ENCODE measurements around the gene CCNJ.
"Not testable (repeated sequence)": the region's sequence is repeated elsewhere in the genome, so short reads cannot be mapped to it uniquely, and the experiment has no call there.

CCNJ gene, protein sequence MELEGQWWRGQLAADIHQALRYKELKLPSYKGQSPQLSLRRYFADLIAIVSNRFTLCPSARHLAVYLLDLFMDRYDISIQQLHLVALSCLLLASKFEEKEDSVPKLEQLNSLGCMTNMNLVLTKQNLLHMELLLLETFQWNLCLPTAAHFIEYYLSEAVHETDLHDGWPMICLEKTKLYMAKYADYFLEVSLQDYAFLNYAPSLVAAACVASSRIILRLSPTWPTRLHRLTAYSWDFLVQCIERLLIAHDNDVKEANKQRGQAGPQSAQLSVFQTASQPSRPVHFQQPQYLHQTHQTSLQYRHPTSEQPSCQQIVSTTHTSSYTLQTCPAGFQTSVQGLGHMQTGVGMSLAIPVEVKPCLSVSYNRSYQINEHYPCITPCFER

DNA sequence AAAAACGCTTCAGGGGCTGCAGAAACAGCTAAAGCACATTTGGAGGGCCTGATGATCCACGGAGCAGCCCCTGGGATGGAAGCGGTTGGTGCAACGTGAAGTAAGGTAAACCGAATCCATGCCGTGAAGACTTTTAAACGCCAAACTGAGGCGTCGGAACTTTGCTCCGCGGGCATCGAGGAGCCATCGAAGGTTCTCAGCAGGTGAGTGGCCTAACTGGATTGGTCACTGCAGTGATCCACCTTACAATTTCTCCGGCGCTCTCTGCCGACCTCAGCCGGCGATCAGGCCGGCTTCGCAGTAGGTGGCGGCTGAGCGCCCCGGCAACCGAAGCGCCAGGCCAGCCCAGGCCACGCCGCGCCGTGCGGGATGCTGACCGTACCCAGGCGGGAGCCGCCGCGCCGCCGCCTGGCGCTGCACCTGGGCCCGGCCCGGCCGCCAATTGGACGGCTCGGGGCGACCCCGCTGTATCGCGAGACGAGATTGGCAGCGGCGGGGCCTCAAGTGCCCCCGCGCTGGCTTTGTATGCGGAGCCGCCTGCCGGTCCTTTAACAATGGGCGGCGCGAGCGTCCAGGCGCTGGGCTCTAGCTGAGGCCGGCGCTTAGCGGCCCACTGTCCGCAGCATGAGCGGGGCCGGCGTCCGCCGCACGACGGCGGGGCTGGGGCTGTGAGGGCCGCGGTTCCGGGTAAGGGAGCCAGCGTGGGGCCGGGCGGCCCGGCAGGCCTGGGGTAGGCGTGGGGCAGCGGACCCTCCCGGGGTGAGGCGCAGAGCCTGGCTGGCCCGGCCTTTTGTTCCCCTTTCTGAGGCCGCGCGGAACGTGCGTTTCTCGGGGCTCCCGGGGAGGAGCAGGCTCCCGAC lies at the start of gene CCNJ:
TSS of gene CCNJ (plus strand) at position 551 of the 860 bp plus-strand sequence. CDS start 811 bp downstream, outside the sequence.
- Histone ChIP-seq H3K27ac (no peak within 1 kb of the TSS), H3K4me3 (peak within 1 kb of the TSS; percentile 82), H3K9ac (ENCODE audit: insufficient read length) (peak within 1 kb of the TSS; percentile 89), H3K36me3 (ENCODE audit: insufficient read depth, low read length) (peaks cover 11% of the 10 kb centered on the region), H3K9me3 (ENCODE audit: low read depth, low read length) (no peaks in the 10 kb centered on the region)
- no peak for TF ChIP-seq FOXP2 (optimal IDR thresholded peaks at IDR 0.05; ENCODE audit: control extremely low read depth, extremely low read length, insufficient read depth)
- no peak for TF ChIP-seq EZH2 (IDR thresholded peaks at IDR 0.05)
- peak; percentile 61; the same call in 1 of the 2 replicates for TF ChIP-seq POLR2AphosphoS5 (IDR thresholded peaks at IDR 0.05; ENCODE audit: borderline replicate concordance, low read depth, low read length)
- DNase-seq (ENCODE audit: low read depth, low spot score): no peak

DNA sequence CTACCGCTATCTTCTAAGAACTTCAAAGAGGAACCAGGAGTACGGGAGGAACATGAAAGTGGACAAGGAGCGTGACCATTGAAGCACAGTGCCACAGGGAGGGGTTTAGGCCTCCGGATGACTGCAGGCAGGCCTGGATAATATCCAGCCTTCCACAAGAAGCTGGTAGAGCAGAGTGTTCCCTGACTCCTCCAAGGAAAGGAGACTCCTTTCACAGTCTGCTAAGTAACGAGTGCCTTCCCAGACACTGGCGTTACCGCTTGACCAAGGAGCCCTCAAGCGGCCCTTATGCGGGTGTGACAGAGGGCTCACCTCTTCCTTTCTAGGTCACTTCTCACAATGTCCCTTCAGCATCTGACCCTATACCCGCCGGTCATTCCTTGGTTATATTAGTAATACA lies 49.0 kb upstream of the CCNJ start:
- not testable (repeated sequence) for H3K36me3 ChIP-seq (ENCODE audit: insufficient read depth, low read length); H3K4me3 ChIP-seq; H3K9me3 ChIP-seq (ENCODE audit: low read depth, low read length); H3K9ac ChIP-seq (ENCODE audit: insufficient read length); DNase-seq (ENCODE audit: low read depth, low spot score); H3K27ac ChIP-seq

DNA sequence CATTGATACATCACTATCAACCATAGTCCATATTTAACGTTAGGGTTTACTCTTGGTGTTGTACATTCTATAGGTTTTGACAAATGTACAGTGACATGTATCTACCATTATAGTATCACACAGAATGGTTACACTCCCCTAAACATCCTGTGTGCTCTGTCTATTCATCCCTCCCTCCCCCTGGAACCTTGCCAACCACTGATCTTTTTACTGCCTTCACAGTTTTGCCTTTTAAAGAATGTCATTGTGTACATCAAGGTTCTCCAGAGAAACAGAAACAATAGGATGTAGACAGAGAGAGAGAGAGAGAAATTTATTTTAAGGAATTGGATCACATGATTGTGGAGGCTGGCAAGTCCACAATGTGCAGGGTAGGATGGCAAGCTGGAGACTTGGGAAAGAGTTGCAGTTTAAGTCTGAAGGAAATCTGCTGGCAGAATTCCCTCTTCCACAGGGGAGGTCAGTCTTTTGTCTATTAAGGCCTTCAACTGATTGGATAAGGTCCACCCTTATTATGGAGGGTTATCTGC lies 45.1 kb upstream of the CCNJ start:
- H3K9ac ChIP-seq (ENCODE audit: insufficient read length): no peak overlapping the region
- H3K9me3 ChIP-seq (ENCODE audit: low read depth, low read length): no peaks in the 10 kb centered on the region
- no peak overlapping the region for H3K4me3 ChIP-seq
- no peaks in the 10 kb centered on the region for H3K36me3 ChIP-seq (ENCODE audit: insufficient read depth, low read length)
- DNase-seq (ENCODE audit: low read depth, low spot score): no peak
- TF ChIP-seq FOXP2 (optimal IDR thresholded peaks at IDR 0.05; ENCODE audit: control extremely low read depth, extremely low read length, insufficient read depth): no peak
- TF ChIP-seq POLR2AphosphoS5 (IDR thresholded peaks at IDR 0.05; ENCODE audit: borderline replicate concordance, low read depth, low read length): no peak
- no peak overlapping the region for H3K27ac ChIP-seq

DNA sequence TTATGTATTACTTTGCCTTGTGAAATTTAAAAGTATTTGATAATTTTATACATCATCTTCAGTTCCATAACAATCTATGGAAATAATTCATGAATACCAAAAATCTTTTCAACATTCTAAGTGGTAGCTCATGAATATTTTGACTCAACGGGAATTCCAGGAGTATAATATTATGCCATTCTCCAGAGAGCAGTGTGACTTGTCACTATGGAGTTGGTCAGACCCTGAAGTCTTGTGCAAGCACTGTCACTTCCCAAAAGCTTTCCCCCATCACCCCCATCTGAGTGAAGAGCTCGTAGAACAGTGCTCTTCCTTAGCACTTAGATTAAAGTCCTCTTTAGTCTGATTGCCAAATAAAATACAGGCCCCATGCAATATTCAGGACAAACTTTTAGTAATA lies 29.4 kb upstream of the CCNJ start:
- no peak for TF ChIP-seq EZH2 (IDR thresholded peaks at IDR 0.05)
- TF ChIP-seq POLR2AphosphoS5 (IDR thresholded peaks at IDR 0.05; ENCODE audit: borderline replicate concordance, low read depth, low read length): no peak
- no peak for TF ChIP-seq FOXP2 (optimal IDR thresholded peaks at IDR 0.05; ENCODE audit: control extremely low read depth, extremely low read length, insufficient read depth)
- no peaks in the 10 kb centered on the region for H3K9me3 ChIP-seq (ENCODE audit: low read depth, low read length)
- no peak overlapping the region for H3K4me3 ChIP-seq
- no peak overlapping the region for H3K27ac ChIP-seq
- DNase-seq (ENCODE audit: low read depth, low spot score): no peak
- H3K36me3 ChIP-seq (ENCODE audit: insufficient read depth, low read length): no peaks in the 10 kb centered on the region
- H3K9ac ChIP-seq (ENCODE audit: insufficient read length): no peak overlapping the region

DNA sequence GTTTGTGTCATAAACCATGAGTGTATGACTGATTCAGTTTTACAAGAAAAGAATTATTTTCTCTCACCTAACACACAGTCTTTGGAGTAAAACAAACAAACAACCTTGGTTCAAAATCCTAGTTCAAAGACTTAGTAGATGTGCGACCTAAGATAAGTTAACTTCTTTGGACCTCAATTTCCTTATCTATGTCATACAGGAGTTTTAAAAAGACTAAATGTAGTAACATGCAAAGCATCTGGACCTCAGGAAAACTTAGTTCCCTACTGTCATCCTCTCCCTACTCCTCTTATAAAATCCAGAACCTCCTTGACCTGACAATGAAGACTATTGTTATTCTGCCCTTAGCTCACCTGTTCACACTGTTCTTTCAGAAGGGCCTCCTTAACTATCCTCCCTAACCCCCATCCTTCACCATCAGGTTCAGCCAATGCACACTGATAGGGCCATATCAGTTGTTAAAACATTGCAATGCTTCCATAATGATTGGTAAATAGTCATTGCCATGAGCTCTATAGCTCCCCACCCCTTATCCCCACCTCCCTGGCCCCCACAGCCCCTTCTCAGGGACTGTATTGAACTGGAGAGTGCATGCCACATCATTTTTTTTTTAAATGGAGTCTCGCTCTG lies 28.8 kb upstream of the CCNJ start:
- Histone ChIP-seq H3K9me3 (ENCODE audit: low read depth, low read length) (no peaks in the 10 kb centered on the region), H3K4me3 (no peak overlapping the region), H3K9ac (ENCODE audit: insufficient read length) (no peak overlapping the region), H3K36me3 (ENCODE audit: insufficient read depth, low read length) (no peaks in the 10 kb centered on the region), H3K27ac (no peak overlapping the region)
- DNase-seq (ENCODE audit: low read depth, low spot score): no peak
- no peak for TF ChIP-seq POLR2AphosphoS5 (IDR thresholded peaks at IDR 0.05; ENCODE audit: borderline replicate concordance, low read depth, low read length)
- TF ChIP-seq FOXP2 (optimal IDR thresholded peaks at IDR 0.05; ENCODE audit: control extremely low read depth, extremely low read length, insufficient read depth): no peak
- no peak for TF ChIP-seq EZH2 (IDR thresholded peaks at IDR 0.05)

DNA sequence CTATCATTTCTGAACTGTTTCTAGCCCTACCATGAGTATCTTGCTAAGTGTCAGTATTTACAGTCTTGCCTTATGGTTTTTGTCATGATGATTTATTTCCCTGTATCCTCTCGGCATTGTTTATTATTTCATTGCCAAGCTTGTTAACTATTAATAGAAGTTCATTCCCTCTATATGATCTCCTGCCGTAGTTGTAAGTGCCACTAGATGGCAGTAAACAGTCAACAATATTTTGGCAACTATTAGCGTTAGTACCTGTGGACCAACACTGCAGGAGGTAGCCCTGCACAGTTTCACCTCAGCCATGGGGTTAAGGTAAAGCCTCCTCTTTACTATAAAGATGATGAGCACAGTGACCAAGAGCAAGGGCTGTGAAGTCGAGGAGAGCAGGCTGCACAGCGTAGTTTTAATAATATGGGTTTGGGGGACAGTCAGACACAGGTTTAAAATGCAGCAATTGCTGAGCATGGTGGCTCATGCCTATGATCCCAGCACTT lies 26.1 kb upstream of the CCNJ start:
- no peak overlapping the region for H3K9ac ChIP-seq (ENCODE audit: insufficient read length)
- no peak overlapping the region for H3K27ac ChIP-seq
- DNase-seq (ENCODE audit: low read depth, low spot score): peak; percentile 3
- TF ChIP-seq EZH2 (IDR thresholded peaks at IDR 0.05) (no peak), POLR2AphosphoS5 (IDR thresholded peaks at IDR 0.05; ENCODE audit: borderline replicate concordance, low read depth, low read length) (no peak), FOXP2 (optimal IDR thresholded peaks at IDR 0.05; ENCODE audit: control extremely low read depth, extremely low read length, insufficient read depth) (no peak)
- H3K36me3 ChIP-seq (ENCODE audit: insufficient read depth, low read length): no peaks in the 10 kb centered on the region
- H3K9me3 ChIP-seq (ENCODE audit: low read depth, low read length): no peaks in the 10 kb centered on the region
- no peak overlapping the region for H3K4me3 ChIP-seq

DNA sequence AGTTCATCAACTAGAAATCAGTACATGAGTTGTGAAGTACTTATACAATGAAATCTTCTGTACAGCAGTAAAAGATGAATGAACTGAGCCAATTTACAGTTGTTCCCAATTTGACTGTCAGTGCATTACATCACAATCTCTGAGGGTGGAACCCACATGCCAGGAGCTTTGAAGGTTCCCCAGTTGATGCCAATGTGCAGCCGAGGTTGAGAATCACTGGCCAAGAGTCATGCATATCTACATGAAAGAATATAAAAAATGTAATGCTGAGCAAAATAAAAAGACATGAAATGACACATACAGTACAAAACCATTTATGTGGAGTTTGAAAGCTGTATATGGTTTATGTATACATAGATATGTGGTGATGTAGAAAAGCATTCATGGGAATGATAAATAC lies 22.1 kb upstream of the CCNJ start:
- Histone ChIP-seq H3K4me3 (no peak overlapping the region), H3K27ac (no peak overlapping the region), H3K9me3 (ENCODE audit: low read depth, low read length) (no peaks in the 10 kb centered on the region), H3K9ac (ENCODE audit: insufficient read length) (no peak overlapping the region), H3K36me3 (ENCODE audit: insufficient read depth, low read length) (no peaks in the 10 kb centered on the region)
- DNase-seq (ENCODE audit: low read depth, low spot score): no peak
- TF ChIP-seq EZH2 (IDR thresholded peaks at IDR 0.05) (no peak), FOXP2 (optimal IDR thresholded peaks at IDR 0.05; ENCODE audit: control extremely low read depth, extremely low read length, insufficient read depth) (no peak), POLR2AphosphoS5 (IDR thresholded peaks at IDR 0.05; ENCODE audit: borderline replicate concordance, low read depth, low read length) (no peak)

DNA sequence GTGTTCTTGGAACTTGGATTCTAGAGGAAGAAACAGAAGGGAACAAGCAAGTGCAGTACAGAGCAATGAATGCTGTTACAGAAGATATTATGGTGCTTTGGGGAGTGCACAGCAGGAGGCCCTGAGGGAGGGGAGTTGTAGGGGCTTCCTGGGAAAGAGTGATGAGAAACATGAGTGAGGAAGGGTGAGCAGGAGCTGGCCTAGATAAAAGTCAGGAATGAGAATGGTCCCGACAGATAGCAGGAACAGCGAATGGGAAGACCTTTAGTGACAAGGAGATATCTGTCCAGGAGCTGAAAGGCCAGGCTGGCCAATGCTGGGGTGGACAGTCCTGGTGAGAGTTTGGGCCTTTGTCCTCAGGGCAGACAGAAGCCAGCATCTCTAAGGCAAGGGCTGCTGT lies 20.6 kb upstream of the CCNJ start:
- no peak overlapping the region for H3K4me3 ChIP-seq
- H3K9me3 ChIP-seq (ENCODE audit: low read depth, low read length): no peaks in the 10 kb centered on the region
- H3K36me3 ChIP-seq (ENCODE audit: insufficient read depth, low read length): no peaks in the 10 kb centered on the region
- no peak overlapping the region for H3K9ac ChIP-seq (ENCODE audit: insufficient read length)
- TF ChIP-seq FOXP2 (optimal IDR thresholded peaks at IDR 0.05; ENCODE audit: control extremely low read depth, extremely low read length, insufficient read depth) (no peak), EZH2 (IDR thresholded peaks at IDR 0.05) (no peak), POLR2AphosphoS5 (IDR thresholded peaks at IDR 0.05; ENCODE audit: borderline replicate concordance, low read depth, low read length) (no peak)
- DNase-seq (ENCODE audit: low read depth, low spot score): no peak
- no peak overlapping the region for H3K27ac ChIP-seq
